Measurements from ENCODE around the gene SARDH. TPM values are rescaled to one million over a fixed set of nuclear protein-coding genes. Genes with fewer than 3 reads are reported as not detected.

Gene SARDH
- total RNA-seq, 4 donors from 2014 or later = 0.32 to 0.98 (median 0.44) TPM; not detected in 1

GRCh38 chr9:133641861-133642595, 96.1 kb downstream of the SARDH start:
- DNase-seq (ENCODE audit: low spot score in 2 of 2) = no peak
- H3K27me3 ChIP-seq = peaks cover 30% of the 10 kb centered on the region
- H3K9me3 ChIP-seq = no peaks in the 10 kb centered on the region
- H3K27ac ChIP-seq = no peak overlapping the region
- WGBS = 89% methylated on average over 16 of the region's 25 CpGs
- H3K4me1 ChIP-seq = no peaks in the 10 kb centered on the region
- TF ChIP-seq POLR2AphosphoS5 (IDR thresholded peaks at IDR 0.05) (no peak), POLR2A (IDR thresholded peaks at IDR 0.05) (no peak), EP300 (IDR thresholded peaks at IDR 0.05) (no peak)
- TF ChIP-seq, protein P1, sequence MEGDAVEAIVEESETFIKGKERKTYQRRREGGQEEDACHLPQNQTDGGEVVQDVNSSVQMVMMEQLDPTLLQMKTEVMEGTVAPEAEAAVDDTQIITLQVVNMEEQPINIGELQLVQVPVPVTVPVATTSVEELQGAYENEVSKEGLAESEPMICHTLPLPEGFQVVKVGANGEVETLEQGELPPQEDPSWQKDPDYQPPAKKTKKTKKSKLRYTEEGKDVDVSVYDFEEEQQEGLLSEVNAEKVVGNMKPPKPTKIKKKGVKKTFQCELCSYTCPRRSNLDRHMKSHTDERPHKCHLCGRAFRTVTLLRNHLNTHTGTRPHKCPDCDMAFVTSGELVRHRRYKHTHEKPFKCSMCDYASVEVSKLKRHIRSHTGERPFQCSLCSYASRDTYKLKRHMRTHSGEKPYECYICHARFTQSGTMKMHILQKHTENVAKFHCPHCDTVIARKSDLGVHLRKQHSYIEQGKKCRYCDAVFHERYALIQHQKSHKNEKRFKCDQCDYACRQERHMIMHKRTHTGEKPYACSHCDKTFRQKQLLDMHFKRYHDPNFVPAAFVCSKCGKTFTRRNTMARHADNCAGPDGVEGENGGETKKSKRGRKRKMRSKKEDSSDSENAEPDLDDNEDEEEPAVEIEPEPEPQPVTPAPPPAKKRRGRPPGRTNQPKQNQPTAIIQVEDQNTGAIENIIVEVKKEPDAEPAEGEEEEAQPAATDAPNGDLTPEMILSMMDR (IDR thresholded peaks at IDR 0.05) = no peak
- H3K36me3 ChIP-seq = no peaks in the 10 kb centered on the region
- no peak overlapping the region for H3K4me3 ChIP-seq

DNA sequence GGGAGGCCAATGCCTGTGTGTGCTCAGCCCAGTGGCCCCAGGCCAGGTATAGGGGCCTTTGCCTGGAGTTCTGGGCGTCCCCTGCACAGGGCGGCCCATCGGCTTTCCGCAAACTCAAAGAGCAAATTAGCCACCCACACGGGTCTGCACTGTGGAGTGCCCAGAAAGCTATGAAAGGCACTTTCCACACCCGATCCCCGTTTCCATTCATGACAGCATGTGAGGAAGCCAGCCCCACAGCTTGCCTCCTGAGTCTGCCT, 96.8 kb downstream of the SARDH start:
- WGBS = 67% methylated on average over 3 of the region's 7 CpGs
- TF ChIP-seq EP300 (IDR thresholded peaks at IDR 0.05) (no peak), POLR2AphosphoS5 (IDR thresholded peaks at IDR 0.05) (no peak), POLR2A (IDR thresholded peaks at IDR 0.05) (no peak)
- TF ChIP-seq, protein P1 (IDR thresholded peaks at IDR 0.05) = no peak
- H3K27ac ChIP-seq = no peak overlapping the region
- DNase-seq (ENCODE audit: low spot score in 2 of 2) = no peak
- peaks cover 28% of the 10 kb centered on the region for H3K27me3 ChIP-seq
- no peak overlapping the region for H3K4me3 ChIP-seq
- no peaks in the 10 kb centered on the region for H3K9me3 ChIP-seq
- H3K36me3 ChIP-seq = no peaks in the 10 kb centered on the region
- no peaks in the 10 kb centered on the region for H3K4me1 ChIP-seq

DNA sequence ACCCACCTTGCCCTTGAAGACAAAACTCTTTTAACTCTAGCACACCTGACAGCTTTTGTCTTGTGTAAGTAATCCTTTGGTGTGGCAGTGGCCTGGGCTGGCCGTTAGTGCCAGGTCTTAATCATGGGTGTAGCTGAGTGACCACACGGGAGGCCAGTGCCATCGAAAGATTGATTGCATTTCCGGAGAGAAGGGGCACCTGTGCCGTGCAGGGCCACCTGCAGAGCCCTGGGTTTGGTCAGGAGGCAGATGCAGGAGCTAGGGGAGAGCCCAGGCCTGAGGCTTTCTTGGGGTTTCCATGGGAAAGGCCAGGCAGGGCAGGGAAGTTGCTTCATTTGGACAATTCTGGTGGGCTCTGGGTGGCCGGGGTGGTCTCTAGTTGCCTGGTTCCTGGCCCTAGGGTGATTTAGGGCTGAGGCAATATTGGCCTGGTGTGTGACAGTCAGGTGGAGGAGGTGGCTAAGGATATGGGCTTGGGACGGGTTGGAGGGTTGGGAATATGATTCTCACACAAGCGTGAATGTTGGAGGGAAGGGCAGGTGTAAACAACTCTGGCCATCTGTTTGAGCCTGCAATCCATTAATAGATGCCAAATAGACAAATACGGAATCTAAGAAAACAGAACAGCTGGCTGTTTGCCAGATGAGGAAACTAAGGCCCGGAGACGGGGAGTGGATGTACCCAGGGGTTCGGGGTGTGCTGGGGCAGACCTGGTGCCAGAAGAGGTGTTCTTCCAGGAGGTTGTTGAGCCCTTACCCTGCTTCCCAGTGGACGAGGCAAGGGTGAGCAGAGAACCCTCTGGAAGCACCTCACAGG, 97.4 kb downstream of the SARDH start:
- Histone ChIP-seq H3K4me1 (no peaks in the 10 kb centered on the region), H3K27me3 (peaks cover 26% of the 10 kb centered on the region), H3K27ac (no peak overlapping the region), H3K36me3 (no peaks in the 10 kb centered on the region), H3K4me3 (no peak overlapping the region), H3K9me3 (no peaks in the 10 kb centered on the region)
- no peak for DNase-seq (ENCODE audit: low spot score in 2 of 2)
- WGBS = 83% methylated on average over 11 of the region's 13 CpGs
- TF ChIP-seq, protein P1 (IDR thresholded peaks at IDR 0.05) = no peak
- no peak for TF ChIP-seq POLR2A (IDR thresholded peaks at IDR 0.05)
- TF ChIP-seq EP300 (IDR thresholded peaks at IDR 0.05) = no peak
- TF ChIP-seq POLR2AphosphoS5 (IDR thresholded peaks at IDR 0.05) = no peak

DNA sequence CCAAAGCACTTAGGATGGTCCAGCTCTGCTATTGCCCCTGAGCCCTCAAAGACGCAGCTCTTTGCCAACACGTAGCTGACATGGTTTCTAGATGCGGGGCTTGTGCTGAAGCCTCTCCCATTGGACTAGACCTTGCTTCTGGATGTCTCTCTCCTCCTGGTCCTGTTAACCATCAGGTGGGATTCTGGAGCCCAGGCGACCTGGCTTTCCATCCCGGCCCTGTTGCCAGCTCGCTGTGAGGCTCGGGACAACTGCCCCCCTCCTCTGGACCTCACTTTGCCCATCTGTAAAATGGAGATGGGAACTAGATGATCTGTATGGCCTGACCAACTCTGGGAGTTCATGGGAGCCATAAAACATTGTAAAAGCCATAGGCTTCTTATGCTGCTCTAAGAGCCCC, 98.0 kb downstream of the SARDH start:
- DNase-seq (ENCODE audit: low spot score in 2 of 2) = no peak
- Histone ChIP-seq H3K27me3 (peaks cover 33% of the 10 kb centered on the region), H3K4me3 (no peak overlapping the region), H3K9me3 (no peaks in the 10 kb centered on the region), H3K36me3 (no peaks in the 10 kb centered on the region), H3K27ac (no peak overlapping the region), H3K4me1 (no peaks in the 10 kb centered on the region)
- TF ChIP-seq POLR2A (IDR thresholded peaks at IDR 0.05) = no peak
- no peak for TF ChIP-seq EP300 (IDR thresholded peaks at IDR 0.05)
- TF ChIP-seq POLR2AphosphoS5 (IDR thresholded peaks at IDR 0.05) = no peak
- TF ChIP-seq, protein P1 (IDR thresholded peaks at IDR 0.05) = no peak
- 92% methylated on average over 5 of the region's 7 CpGs for WGBS

DNA sequence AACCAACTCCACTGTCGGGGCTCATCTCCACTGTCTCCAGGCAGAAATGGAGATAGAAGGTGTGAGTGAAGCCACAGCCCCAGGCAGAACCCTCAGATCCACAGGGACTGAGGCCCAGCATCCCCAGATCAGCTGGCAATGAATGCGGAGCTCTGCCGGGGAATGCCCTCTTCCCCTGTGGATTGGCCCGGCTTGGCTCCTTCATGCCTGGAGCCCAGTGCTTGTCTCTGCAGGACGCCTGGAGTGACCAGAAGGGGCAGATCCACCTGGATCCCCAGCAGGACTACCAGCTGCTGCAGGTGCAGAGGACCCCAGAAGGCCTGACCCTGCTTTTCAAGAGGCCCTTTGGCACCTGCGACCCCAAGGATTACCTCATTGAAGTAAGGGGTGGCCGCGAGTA, 98.5 kb downstream of the SARDH start:
- no peaks in the 10 kb centered on the region for H3K9me3 ChIP-seq
- no peak overlapping the region for H3K4me3 ChIP-seq
- H3K27ac ChIP-seq = no peak overlapping the region
- peaks cover 38% of the 10 kb centered on the region for H3K27me3 ChIP-seq
- no peaks in the 10 kb centered on the region for H3K4me1 ChIP-seq
- DNase-seq (ENCODE audit: low spot score in 2 of 2) = no peak
- WGBS = no CpG with 5 or more reads among the region's 8 CpGs
- no peaks in the 10 kb centered on the region for H3K36me3 ChIP-seq
- TF ChIP-seq POLR2A (IDR thresholded peaks at IDR 0.05) (no peak), POLR2AphosphoS5 (IDR thresholded peaks at IDR 0.05) (no peak), EP300 (IDR thresholded peaks at IDR 0.05) (no peak)
- TF ChIP-seq, protein P1 (IDR thresholded peaks at IDR 0.05) = no peak
